Neural cell (in vitro differentiated cells): ENCODE measurements around the gene MRO. TPM values are rescaled to one million over a fixed set of nuclear protein-coding genes. Genes with fewer than 3 reads are reported as not detected.

Experiments
- H2AFZ ChIP-seq: fragments of 200-600, 300-800 bp; sonication (generic), shearing (Covaris generic); 2 replicates; pipeline ENCODE4 v1.6.0; 2014; ENCODE audit warnings: low read depth, mild to moderate bottlenecking, antibody characterized with exemption, low read length, moderate library complexity
- H3F3A ChIP-seq: fragments of 200-600 bp; shearing (Covaris generic); 2 replicates; pipeline ENCODE4 v1.6.1; 2016; ENCODE audit warnings: mild to moderate bottlenecking, moderate library complexity, mixed read lengths, antibody characterized with exemption, low read length; ENCODE audit not compliant: insufficient read depth, poor library complexity, severe bottlenecking
- H3K27ac ChIP-seq: fragments of 200-600, 300-800 bp; sonication (generic), shearing (Covaris generic); 2 replicates; pipeline ENCODE4 v1.5.1; 2014; ENCODE audit warnings: mild to moderate bottlenecking, low read length, moderate library complexity
- H3K27me3 ChIP-seq: fragments of 300-800, 200-600 bp; sonication (generic), shearing (Covaris generic); 2 replicates; pipeline ENCODE4 v1.6.0; 2014; ENCODE audit warnings: mild to moderate bottlenecking, low read depth, low read length, moderate library complexity; ENCODE audit not compliant: insufficient read depth
- H3K36me3 ChIP-seq: fragments of 300-800, 200-600 bp; sonication (generic), shearing (Covaris generic); 2 replicates; pipeline ENCODE4 v1.5.1; 2014; ENCODE audit warnings: mild to moderate bottlenecking, antibody characterized with exemption, low read length, moderate library complexity; ENCODE audit not compliant: insufficient read depth
- H3K4me2 ChIP-seq: fragments of 300-800, 200-600 bp; sonication (generic), shearing (Covaris generic); 2 replicates; pipeline ENCODE4 v1.6.0; 2014; ENCODE audit warnings: mild to moderate bottlenecking, low read length
- H3K4me3 ChIP-seq: fragments of 300-800, 200-600 bp; sonication (generic), shearing (Covaris generic); 2 replicates; pipeline ENCODE4 v1.5.1; 2014; ENCODE audit warnings: mild to moderate bottlenecking, low read length, moderate library complexity
- H3K79me2 ChIP-seq: fragments of 200-600 bp; shearing (Covaris generic); replicated peaks from 2 replicates; pipeline ENCODE4 v1.6.0; 2014; ENCODE audit warnings: mild to moderate bottlenecking, low read length, moderate library complexity; ENCODE audit not compliant: insufficient read depth
- H3K9ac ChIP-seq: fragments of 300-800, 200-600 bp; sonication (generic), shearing (Covaris generic); 2 replicates; pipeline ENCODE4 v1.6.1; 2016; ENCODE audit warnings: mild to moderate bottlenecking, low read length, mixed read lengths
- H3K9me2 ChIP-seq: fragments of 200-600 bp; shearing (Covaris generic); 2 replicates; pipeline ENCODE4 v1.6.1; 2016; ENCODE audit warnings: mild to moderate bottlenecking, low read length, mixed read lengths; ENCODE audit not compliant: insufficient read depth
- H3K9me3 ChIP-seq: fragments of 200-600, 300-800 bp; sonication (generic), shearing (Covaris generic); 2 replicates; pipeline ENCODE4 v1.6.1; 2016; ENCODE audit warnings: mild to moderate bottlenecking, mixed run types, low read length, moderate library complexity, mixed read lengths
- H4K20me1 ChIP-seq: fragments of 200-600 bp; shearing (Covaris generic); 2 replicates; pipeline ENCODE4 v1.6.1; 2016; ENCODE audit warnings: mild to moderate bottlenecking, mixed run types; ENCODE audit not compliant: insufficient read depth
- EP300 ChIP-seq: fragments of 450-650 bp; conservative IDR thresholded peaks from 2 replicates; pipeline ENCODE4 v1.6.1; 2014; ENCODE audit warnings: antibody characterized with exemption, mild to moderate bottlenecking, moderate library complexity; ENCODE audit not compliant: poor library complexity, severe bottlenecking
- EZH2 ChIP-seq: fragments of 200-600, 300-800 bp; shearing (Covaris generic), sonication (generic); IDR thresholded peaks from 2 replicates; pipeline ENCODE4 v1.6.1; 2014; ENCODE audit warnings: antibody characterized with exemption, low read length, borderline replicate concordance, mild to moderate bottlenecking; ENCODE audit not compliant: insufficient read depth, poor library complexity, severe bottlenecking
- MXI1 ChIP-seq: fragments of 450-650 bp; conservative IDR thresholded peaks from 2 replicates; pipeline ENCODE4 v1.6.1; 2014; ENCODE audit warnings: antibody characterized with exemption, mild to moderate bottlenecking; ENCODE audit not compliant: poor library complexity, severe bottlenecking
- POLR2AphosphoS5 ChIP-seq: IDR thresholded peaks from 2 replicates; pipeline ENCODE4 v1.6.1; 2012
- RAD21 ChIP-seq: fragments of 450-650 bp; conservative IDR thresholded peaks from 2 replicates; pipeline ENCODE4 v1.6.1; 2014; ENCODE audit warnings: antibody characterized with exemption, mild to moderate bottlenecking, moderate library complexity
- REST ChIP-seq: IDR thresholded peaks from 2 replicates; pipeline ENCODE4 v1.6.1; 2012; ENCODE audit warnings: borderline replicate concordance
- SMC3 ChIP-seq: fragments of 450-650 bp; conservative IDR thresholded peaks from 2 replicates; pipeline ENCODE4 v1.6.1; 2014; ENCODE audit warnings: antibody characterized with exemption, mild to moderate bottlenecking, moderate library complexity; ENCODE audit not compliant: poor library complexity
- TAF1 ChIP-seq: IDR thresholded peaks from 2 replicates; pipeline ENCODE4 v1.6.1; 2012; ENCODE audit warnings: low read depth
- polyA plus RNA-seq: library from polyadenylated mRNA; depleted of rRNA; stranded (reverse); fragments of >200 nt; gene quantifications from 2 replicates; pipeline ENCODE4 v1.2.3, GENCODE V29; 2014
- TF ChIP-seq, protein P1 (sequence below): fragments of 450-650 bp; IDR thresholded peaks from 2 replicates; pipeline ENCODE4 v1.5.1; 2014; ENCODE audit warnings: antibody characterized with exemption, mild to moderate bottlenecking, moderate library complexity; ENCODE audit not compliant: poor library complexity, severe bottlenecking

MRO gene
- polyA plus RNA-seq, 1 donor from 2014 or later = not detected

DNA sequence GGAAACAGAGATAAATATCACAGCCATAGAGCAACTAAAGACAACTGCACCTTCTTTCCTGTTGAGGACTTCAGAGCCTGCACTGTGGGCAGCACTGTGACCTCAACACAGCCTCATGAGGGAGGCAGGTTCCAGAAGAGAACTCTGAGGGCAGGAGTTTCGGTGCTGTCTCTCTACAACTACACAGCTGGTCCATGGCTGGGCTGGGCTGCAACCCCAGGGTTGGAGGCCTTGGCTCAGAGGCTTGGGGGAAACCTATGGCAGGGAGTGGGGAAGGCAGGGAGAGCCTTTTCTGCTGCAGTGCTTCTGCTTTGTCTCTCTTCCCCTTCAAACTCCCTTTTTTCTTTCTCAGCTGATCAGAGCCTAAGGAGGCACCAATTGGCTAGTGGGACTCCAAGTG is 66.5 kb downstream of the MRO start:
- Histone ChIP-seq H3K9ac (no peak overlapping the region), H3K27ac (no peak overlapping the region), H3K9me2 (no peaks in the 10 kb centered on the region), H3F3A (no peaks in the 10 kb centered on the region), H2AFZ (no peak overlapping the region), H3K4me3 (no peak overlapping the region), H3K36me3 (no peaks in the 10 kb centered on the region), H3K4me2 (no peak overlapping the region), H3K27me3 (no peaks in the 10 kb centered on the region), H3K9me3 (no peaks in the 10 kb centered on the region), H4K20me1 (no peaks in the 10 kb centered on the region), H3K79me2 (no peaks in the 10 kb centered on the region)
- TF ChIP-seq REST (no peak), EZH2 (no peak), TAF1 (no peak)

DNA sequence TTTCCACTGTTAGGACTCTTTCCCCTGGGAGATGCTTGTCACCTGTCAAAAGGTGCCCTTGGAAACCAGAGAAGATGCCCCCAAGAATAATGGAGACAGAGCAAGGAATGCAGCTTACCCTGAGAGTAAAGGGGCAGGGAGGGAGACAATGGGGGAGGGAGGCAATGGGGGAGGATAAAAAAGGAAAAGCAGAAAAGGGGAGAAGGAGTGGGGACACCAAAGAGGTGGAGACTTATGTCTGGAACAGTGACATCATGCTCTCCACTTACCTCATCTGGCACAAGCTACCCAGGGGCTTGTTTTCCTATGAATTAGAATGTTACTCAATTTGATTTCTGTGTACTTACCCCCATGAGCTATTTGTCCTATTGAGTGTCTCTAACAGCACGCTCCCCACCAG is 67.9 kb downstream of the MRO start:
- Histone ChIP-seq H3K36me3 (no peaks in the 10 kb centered on the region), H3K4me2 (no peak overlapping the region), H3K4me3 (no peak overlapping the region), H3K9ac (no peak overlapping the region), H2AFZ (no peak overlapping the region), H4K20me1 (no peaks in the 10 kb centered on the region), H3K27ac (no peak overlapping the region), H3F3A (no peaks in the 10 kb centered on the region), H3K9me2 (no peaks in the 10 kb centered on the region), H3K79me2 (no peaks in the 10 kb centered on the region), H3K27me3 (no peaks in the 10 kb centered on the region), H3K9me3 (no peaks in the 10 kb centered on the region)
- TF ChIP-seq RAD21 (no peak), REST (no peak), EZH2 (no peak), MXI1 (no peak), EP300 (no peak), SMC3 (no peak), POLR2AphosphoS5 (no peak), TAF1 (no peak)
- TF ChIP-seq, protein P1, sequence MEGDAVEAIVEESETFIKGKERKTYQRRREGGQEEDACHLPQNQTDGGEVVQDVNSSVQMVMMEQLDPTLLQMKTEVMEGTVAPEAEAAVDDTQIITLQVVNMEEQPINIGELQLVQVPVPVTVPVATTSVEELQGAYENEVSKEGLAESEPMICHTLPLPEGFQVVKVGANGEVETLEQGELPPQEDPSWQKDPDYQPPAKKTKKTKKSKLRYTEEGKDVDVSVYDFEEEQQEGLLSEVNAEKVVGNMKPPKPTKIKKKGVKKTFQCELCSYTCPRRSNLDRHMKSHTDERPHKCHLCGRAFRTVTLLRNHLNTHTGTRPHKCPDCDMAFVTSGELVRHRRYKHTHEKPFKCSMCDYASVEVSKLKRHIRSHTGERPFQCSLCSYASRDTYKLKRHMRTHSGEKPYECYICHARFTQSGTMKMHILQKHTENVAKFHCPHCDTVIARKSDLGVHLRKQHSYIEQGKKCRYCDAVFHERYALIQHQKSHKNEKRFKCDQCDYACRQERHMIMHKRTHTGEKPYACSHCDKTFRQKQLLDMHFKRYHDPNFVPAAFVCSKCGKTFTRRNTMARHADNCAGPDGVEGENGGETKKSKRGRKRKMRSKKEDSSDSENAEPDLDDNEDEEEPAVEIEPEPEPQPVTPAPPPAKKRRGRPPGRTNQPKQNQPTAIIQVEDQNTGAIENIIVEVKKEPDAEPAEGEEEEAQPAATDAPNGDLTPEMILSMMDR = no peak
